HG02588 (cell line): ENCODE measurements around the gene TMEM158.

Experiments
- ATAC-seq: cut with Tn5 transposase; IDR thresholded peaks from one replicate; pipeline ENCODE4 v1.9.1; 2021; ENCODE audit warnings: mild to moderate bottlenecking, moderate library complexity; ENCODE audit not compliant: unreplicated experiment

TMEM158 gene

DNA sequence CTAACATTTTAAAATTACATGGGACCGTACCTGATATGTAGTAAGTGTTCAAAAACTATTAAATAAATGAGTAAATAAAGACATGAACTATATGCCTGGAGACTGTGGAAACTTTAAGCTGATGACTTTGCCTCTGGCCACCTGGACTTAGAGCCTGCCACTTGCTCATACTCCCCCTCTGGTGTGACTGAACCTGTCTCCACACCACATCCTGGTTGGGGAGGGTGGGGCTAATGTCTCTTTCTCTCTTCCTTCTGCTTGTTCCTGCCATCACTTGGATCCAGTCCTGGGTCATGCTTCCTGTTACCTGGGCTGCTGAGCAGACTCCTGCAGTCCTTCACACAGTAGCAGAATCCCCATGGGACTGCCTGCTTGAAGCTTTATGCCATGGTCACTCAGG lies 8.2 kb upstream of the TMEM158 start:
- ATAC-seq: no peak

DNA sequence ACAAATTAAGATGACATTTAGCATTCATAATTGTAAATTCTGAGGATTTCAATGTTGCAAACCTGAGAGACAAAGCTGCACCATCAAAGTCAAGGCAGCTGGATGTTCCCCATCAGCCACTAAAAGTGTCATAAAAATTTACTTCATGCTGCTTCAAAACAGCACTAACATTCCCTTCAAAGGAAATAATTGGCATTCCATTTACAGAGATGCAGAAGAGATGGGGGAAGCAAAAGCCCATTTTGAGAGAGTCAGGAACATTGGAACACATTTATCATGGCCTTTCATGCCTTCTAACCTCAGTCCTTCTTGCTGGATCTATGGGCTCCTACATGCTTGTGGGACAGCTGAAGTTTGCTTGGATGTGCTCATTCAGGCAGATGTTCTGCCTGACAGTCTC lies 6.4 kb upstream of the TMEM158 start:
- ATAC-seq: no peak

DNA sequence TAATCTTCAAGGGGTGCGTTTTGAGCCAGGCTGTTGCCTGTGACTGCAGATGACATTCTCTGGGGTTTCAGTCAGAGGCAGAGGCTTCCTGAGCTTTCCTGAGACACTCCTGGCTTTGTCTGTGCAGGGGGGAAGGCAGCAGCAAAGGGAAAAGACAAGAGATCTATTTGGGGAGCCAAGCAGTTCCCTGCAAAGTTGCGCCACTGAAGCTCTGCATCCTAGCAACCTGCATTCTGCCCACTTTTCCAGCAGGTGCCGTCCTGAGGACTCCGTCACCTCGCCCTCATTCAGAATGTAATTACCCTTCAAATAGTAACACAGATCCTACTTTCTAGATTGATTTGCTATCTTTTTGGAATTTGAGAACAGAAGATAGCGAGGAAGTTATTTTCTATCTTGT lies 1.9 kb upstream of the TMEM158 start:
- ATAC-seq: no peak

DNA sequence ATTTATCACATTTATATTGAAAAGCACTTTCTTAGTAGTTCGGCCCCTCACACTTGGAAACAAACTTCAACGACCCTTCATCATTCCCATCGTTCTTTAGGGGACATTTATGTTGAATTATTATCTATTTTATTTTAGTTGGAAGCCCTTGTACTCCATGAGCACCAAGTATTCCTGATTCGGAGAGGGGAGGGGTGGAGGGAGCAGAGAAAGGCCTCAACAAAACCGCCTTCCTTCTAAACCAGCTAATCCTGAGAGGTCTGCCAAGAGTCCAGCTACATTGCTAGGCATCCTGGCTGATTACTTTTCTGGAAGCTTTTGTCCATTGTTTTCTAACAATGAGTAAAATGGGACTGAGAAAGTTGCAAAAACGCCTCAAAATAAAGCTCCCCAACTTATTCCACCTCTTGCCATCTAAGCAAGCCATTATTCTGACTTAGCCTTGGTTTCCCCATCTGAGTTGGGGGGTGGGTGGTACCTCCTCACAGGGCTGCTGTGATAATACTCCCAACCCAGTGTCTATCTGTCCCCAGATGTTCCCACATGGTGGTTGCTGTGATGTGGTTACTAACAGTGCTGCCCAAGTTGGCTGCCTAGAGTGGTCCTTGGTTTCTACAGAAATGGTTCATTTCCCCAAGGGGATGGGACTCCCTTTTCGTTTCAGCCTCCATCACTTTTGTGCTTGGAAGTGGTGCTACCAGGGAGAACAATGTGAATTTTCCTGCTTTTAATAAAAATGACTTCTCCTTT lies 1.2 kb upstream of the TMEM158 start:
- no peak for ATAC-seq

DNA sequence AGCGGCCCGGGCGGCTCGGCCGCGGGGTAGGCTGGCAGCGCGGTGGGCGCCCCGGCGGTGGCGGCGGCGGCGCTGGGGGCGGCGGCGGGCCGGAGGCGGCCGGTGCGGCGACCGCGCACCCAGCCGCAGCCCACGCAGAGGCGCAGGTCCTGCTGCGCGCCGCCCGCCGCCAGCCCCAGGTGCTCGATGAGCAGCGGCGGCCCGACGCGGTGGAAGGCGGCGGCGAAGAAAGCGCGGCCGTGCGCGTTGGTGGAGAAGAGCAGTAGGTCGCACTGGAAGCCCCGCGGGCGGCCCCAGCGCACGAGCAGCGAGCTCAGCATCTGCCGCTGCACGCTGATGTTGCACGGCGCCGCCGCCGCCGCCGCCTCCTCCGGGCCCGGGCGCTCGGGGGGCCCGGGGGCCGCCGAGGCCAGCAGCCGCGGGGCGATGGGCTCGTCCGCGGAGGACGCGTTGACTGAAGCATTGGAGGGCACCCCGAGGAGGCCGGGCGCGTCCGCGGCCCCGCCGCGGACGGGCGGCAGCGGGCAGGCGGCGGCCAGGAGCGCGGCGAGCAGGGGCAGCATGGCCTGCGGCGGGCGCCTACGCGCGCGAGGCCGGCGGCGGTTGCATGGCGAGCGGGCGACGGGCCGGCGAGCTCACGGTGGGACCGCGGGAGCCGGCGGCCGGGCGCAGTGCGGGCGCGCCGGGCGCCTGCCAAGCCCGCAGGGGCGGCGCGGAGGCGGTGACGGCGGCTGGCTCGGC lies 452 bp downstream of the TMEM158 start:
- peak; percentile 37 for ATAC-seq

DNA sequence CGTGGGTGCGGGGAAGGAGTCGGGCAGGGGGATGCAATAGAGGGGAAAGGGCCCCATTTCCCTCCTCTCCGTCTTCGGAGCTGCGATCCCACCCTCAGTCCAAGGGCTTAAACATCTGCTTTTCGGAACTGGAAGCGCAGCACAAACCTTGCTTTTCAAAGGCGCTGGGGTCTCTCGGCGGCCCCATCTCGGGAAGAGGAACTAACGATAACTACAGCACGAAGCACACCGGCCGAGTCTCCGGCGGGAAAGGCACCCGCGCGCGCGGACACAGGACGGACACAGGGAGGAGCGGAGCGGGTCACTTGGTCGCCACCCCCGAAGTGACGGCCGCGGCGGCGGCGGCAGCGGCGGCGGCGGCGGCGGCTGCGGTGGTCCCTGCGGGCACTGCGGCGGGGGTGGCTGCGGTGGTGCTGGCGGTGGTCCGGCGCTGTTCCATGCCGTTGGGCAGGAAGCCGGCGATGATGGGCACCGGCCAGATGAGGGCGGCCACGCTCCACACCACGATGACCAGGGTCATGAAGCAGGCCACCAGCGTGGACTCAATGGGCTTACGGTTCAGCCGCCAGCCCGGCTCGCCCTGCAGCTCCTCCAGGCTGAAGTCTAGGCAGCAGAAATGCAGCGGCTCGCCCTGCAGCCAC lies 1.1 kb downstream of the TMEM158 start:
- ATAC-seq: peak; percentile 18

DNA sequence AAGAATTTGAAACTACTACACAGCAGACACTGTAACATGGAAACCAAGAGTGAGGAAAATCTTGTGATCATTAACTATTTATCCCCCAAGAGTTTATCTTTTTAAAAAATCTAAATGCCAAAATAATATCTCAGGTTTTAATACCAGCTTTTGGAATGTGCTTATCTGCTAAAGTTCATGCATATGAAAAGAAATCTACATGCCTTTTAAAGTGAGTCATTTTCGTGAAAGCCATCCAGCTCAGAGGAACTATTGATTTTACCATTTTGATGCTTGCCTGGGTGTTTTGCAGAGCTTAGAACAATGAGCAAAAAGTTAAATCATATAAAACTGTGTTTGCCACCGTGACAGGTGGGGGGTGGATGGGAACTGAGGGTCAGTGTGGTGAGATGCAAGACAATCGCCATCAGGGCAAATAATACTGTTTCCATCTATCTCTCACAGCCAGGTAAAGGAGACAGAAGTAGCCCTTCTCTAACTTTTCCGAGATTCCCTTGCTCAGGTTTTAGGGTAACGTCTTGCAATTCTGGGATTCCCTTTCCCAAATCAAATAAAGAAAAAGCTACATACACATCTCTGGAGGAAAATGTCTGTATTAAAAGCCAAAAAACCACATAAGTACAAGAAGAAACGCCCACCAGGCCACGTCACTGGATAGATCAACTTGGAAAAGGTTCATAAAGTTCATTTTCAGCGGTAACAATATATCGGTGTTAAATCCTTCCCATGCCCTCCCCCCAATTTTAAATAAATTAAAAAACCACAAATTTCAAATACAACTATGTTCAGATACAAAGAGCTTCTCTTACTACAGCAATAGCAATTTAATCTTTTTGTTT lies 2.0 kb downstream of the TMEM158 start:
- ATAC-seq: no peak

DNA sequence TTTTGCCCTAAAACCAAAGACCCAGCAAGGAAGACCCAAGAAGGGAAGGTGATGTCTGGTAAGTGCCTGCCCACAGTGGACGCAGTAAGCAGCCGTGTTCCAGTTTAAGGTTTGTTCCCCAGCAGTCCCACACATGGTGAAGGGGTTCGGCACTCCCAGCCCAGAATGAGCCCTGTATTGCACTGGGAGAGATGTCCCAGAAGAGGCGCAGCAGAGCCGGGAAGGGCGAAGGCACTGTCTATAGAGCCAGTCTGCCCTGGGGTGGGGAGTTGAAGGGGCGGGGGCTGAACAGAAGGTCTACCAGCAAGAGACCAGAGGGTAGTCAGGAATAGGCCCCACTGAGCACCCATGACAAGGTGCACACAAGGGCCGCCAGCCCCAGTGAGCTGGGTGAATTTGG lies 6.4 kb downstream of the TMEM158 start:
- no peak for ATAC-seq

DNA sequence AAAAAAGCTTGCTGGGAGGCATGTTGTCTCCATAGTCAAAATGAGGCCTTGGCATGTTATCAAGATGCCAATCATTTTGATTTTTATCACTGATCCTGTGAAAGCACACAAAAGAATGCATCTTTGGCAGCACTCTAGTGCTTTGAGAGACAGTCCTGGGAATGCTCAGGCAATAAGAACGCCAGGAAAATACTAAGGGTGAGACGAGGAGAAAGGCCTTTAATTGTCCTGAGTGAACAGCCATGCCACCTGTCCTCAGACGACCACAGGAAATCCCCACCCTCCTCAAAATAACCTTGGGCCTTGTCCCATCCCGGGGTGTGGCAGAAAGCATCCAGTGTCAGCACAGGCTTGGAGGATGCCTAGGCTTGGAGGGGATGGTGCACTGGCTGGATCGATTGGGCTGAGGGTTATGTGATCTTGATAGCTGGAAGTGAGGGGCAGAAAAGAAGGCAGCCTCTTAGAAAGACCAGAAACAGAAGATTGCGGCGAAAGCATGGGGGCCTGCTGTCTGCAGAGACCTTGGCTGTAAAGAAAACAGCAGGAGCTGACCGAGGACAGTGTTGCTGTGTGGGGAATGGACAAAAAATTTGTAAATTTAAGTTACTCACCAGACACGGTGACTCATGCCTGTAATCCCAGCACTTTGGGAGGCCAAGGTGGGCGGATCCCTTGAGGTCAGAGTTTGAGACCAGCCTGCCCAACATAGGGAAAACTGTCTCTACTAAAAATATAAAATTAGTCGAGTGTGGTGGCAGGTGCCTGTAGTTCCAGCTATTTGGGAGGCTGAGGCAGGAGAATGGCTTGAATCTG lies 7.3 kb downstream of the TMEM158 start:
- no peak for ATAC-seq

DNA sequence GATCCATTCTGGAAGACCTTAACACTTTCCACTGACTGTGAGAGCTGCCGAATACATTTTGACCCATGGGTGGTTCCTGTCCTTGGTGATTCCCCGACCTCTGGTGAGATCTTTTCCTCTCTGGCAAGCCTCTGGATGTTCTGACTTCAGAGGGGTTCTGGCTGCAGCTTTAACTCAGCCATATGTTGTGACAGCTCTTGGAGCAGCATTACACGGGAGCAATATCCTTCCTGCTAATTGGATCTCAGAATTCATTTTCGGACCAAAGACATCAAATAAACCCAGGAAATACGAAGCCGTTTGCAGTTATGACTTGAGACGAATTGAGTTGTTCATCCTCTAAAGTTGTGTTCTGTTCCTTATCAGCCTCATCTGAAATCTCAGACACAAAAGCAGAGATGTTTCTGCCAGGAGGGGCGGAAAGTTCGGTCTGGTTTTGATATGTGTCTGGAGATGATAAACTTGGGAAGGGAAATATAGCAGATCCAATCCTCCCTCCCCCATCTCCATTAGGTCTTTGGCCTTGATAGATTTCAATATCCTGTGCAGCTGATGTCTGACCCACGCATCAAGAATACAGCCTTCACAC lies 10.0 kb downstream of the TMEM158 start:
- no peak for ATAC-seq

DNA sequence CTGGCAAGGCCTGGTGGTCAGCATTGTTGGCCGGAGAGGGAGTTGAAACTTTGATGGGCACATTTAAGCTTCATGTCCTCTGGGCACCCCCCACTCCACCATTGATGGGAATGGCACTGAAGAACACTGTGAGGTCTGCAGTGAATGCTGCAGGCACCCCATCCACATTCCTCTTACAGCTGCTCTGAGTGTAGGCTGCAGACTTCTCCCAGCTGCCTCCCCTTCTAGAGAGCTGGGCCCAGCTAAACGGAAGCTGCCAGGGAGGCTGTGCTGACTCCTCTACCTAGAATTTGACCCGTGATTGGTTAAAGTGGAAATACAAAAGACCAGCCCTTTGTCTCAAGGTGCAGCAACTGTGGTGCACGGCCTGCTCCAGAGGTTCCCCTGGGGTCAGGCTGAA lies 10.6 kb downstream of the TMEM158 start:
- ATAC-seq: no peak

DNA sequence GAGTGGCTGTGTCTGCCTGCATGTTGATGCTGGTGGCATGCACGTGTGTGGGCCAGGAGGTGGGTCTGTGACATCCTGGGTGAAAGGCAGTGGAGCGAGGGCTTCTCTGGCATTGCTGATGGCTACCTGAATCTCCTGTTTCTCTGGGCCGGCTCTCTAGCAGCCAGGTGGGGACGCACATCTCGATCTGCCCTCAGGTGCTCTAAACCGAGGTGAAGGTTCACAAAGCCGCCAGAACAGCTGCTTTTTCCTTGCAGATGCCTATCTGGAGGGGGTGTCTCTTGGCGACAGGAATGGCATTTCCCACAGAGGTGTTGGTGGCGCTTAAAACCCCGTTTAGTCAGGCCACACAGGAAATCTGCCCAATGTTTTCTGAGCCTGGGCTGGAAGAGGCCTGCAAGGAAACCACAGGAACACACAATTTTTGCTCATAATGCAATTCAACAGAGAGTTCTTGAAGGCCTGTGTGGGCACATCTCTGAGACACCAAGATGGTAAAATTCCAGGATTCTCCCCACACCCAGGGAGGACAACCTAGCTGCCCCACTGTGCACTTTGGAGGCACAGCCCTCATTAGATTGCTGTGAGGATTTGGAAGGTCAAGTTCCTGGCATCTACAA lies 11.9 kb downstream of the TMEM158 start:
- no peak for ATAC-seq

DNA sequence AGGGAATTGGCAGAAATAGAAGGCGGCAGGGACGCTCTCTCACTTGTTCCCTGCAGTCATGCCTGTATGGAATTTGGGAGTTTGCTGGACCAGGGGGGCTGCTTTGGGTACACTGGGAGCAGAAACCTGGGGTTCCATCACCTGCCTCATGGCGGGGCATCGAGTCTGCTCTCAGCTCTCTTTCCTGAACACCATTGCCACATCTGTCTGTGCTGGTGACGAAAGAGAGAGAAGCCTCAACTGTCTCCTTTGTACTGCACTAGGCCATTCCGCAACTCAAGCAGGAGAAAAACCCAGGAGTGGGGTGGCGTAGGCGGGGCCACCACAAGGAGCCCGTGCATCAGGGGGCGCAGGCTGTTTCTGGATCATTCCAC lies 14.0 kb downstream of the TMEM158 start:
- no peak for ATAC-seq

DNA sequence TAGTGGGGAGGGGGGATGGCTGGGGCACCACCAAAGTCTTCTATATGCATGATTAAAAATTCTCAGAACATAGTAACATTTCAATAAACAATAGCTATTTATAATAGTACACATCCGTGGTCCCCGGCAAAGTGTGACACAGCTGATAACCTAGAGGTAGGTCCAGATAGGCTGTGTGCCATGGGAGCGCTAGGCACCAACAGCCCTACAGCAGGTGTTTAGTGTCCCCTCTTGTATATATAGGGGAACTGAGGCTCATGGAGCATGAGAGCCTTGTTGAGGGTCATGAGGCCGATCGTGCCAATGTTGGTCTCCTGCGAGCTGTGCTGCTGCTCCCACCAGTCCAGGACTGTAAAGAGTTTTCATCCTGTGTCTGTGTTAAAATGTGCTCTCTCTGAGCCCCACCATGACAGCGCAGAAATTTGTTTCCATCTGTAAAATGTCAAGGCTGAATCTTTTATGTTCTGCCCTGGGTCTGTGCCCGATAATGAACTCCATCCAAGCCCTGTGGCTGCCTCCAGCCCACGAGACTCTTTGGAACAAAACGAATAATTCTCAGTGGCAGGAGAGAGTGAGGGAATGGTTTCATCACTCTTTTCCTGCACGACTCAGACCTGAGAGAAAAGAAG lies 14.5 kb downstream of the TMEM158 start:
- no peak for ATAC-seq

DNA sequence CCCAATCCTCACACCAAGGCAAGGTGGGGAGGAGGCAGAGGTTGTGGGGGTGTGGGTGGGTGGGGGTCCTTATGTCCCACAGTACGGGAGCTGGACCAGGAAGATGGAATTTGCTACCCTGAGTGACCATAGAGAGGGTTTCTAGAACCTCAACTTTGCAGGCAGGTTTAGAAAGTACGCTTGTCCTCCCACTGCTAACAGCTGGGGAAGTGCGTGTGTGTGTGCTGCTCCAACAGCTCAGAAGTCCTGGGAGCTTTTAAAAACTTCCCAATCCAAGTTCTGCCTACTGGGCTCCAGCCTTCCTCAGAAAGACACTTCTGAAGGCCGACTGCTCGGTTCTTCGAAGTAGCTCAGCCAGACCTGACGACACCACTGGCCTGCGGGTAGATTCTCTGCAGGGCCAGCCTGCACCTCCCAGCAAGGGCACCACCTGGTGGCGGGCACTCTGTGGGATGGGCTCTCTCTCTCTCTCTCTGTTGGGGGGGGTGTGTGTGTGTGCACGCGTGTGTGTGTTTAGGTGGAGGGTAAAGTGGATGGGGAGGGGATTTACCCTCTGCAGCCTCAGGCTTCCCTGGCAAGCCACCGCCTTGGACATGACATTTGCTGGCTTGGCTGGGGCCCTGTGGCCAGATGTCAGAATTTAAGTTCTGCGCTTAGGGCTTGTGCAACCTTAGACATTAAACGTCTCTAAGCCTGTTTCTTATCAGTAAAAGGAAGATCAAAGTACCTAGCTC lies 15.6 kb downstream of the TMEM158 start:
- ATAC-seq: no peak

DNA sequence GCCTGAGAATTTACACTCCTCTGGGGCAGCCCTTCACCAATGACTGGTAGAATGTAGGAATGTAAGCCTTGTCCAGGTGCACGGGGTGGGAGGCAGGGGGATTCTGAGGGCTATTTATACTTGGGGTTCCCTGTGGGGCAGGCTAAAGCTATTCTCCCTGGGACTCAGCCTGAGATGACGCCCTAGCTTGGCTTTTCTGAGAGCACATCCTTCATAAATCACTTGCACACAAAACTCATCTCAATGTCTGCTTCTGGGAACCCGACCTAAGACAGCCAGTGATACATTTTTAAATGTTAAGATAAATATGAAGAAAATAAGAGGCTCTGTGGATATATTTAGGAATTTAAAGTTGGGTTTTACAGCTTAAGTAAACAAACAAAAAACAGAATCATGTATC lies 16.6 kb downstream of the TMEM158 start:
- ATAC-seq: no peak

DNA sequence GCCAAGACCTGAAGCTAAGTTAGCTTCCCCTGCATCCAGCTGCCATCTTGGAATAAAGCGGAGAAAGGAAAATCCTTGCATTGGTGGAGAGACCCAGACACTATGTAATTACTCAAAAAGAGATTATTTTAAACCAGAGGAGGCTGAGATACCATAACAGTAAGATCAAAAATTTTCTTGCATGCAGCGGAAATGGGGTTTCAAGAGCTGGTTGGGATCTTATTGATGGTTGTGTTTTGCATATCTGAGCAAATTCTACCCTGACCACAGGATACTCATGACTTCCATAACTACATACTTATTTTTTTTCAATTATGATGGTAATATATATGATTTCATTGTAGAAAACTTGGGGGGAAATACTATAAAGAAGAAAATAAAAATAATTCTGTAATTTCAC lies 17.5 kb downstream of the TMEM158 start:
- no peak for ATAC-seq

DNA sequence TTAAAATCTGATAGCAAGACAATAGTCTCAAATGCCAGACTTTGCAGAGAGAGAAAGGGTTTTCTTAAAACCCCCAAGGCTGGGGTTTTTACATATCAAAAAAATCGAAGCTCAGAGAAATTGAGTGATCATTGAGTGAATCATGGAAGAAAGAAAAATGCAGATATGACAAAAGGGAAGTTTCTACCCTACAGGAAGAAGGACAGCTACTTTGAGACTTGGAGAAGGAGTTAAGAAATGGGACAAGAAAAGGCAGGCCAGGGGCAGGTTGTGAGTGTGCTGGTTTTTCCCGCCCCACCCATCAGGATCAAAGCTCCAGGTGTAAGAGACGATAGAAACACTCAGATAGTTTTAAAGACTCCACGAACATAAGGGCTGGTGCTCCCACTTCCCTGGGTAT lies 18.6 kb downstream of the TMEM158 start:
- ATAC-seq: no peak
